IMR-90 (cell line): ENCODE results near the gene ARMH2. TPM values are rescaled to one million over a fixed set of nuclear protein-coding genes. Genes with fewer than 3 reads are reported as not detected.

Source experiments
- ATAC-seq: fragments of 200-7000 bp; cut with Tn5 transposase; 2 replicates; pipeline ENCODE4 v1.9.1; 2020; ENCODE audit warnings: low read depth, mild to moderate bottlenecking, moderate library complexity
- BruUV-seq: library from RNA; stranded (reverse); fragments of 400-500 nt; replicated peaks from 2 replicates; lab custom pipeline; 2021; lab: Mats Ljungman, UMichigan
- CTCF ChIA-PET: fragments of 300-600 bp; formaldehyde crosslinking; extraction: SDS; loops from one replicate; lab custom pipeline; 2021; ENCODE audit warnings: antibody characterized with exemption; lab: Yijun Ruan, JAX
- POLR2A ChIA-PET: fragments of 300-600 bp; sonication (Branson Sonifier 250); formaldehyde crosslinking; loops from one replicate; lab custom pipeline; 2022; ENCODE audit warnings: antibody characterized with exemption; ENCODE audit not compliant: unreplicated experiment; lab: Charles Lee
- DNase-seq: peaks from one replicate; pipeline ENCODE4 v3.0.0; 2013
- H2AFZ ChIP-seq: replicated peaks from 2 replicates; pipeline ENCODE3; 2013; ENCODE audit warnings: low read length, mild to moderate bottlenecking; ENCODE audit not compliant: poor library complexity
- H2AK5ac ChIP-seq: 2 replicates; pipeline ENCODE4 v1.6.1; 2013; ENCODE audit warnings: low read depth, low read length, inconsistent platforms
- H2AK9ac ChIP-seq: replicated peaks from 2 replicates; pipeline ENCODE3; 2013; ENCODE audit warnings: mild to moderate bottlenecking, low read depth, low read length, moderate library complexity; ENCODE audit not compliant: poor library complexity
- H2BK120ac ChIP-seq: 2 replicates; pipeline ENCODE4 v1.6.1; 2013; ENCODE audit warnings: low read depth, low read length, inconsistent platforms
- H2BK15ac ChIP-seq: 3 replicates; pipeline ENCODE4 v1.6.1; 2013; ENCODE audit warnings: low read depth, low read length, inconsistent platforms
- H2BK20ac ChIP-seq: 2 replicates; pipeline ENCODE4 v1.6.1; 2013; ENCODE audit warnings: low read depth, mild to moderate bottlenecking, inconsistent platforms, low read length, moderate library complexity
- H2BK5ac ChIP-seq: 2 replicates; pipeline ENCODE4 v1.6.1; 2013; ENCODE audit warnings: mild to moderate bottlenecking, low read depth, low read length, inconsistent platforms; ENCODE audit not compliant: poor library complexity, severe bottlenecking
- H3K14ac ChIP-seq: replicated peaks from 2 replicates; pipeline ENCODE4 v1.6.1; 2013; ENCODE audit warnings: low read depth, low read length, inconsistent platforms
- H3K18ac ChIP-seq: 2 replicates; pipeline ENCODE4 v1.6.1; 2013; ENCODE audit warnings: low read depth, low read length, control low read depth
- H3K23ac ChIP-seq: 2 replicates; pipeline ENCODE4 v1.6.1; 2013; ENCODE audit warnings: low read depth, low read length, inconsistent platforms
- H3K27ac ChIP-seq: 2 replicates; pipeline ENCODE4 v1.5.1; 2013; ENCODE audit warnings: mild to moderate bottlenecking, control low read depth, low read length; ENCODE audit not compliant: insufficient read depth
- H3K27me3 ChIP-seq: 2 replicates; pipeline ENCODE4 v1.6.1; 2013; ENCODE audit warnings: low read length; ENCODE audit not compliant: control insufficient read depth, insufficient read depth
- H3K36me3 ChIP-seq: 2 replicates; pipeline ENCODE4 v1.6.1; 2013; ENCODE audit warnings: low read length, mixed read lengths; ENCODE audit not compliant: control insufficient read depth, insufficient read depth
- H3K4ac ChIP-seq: 2 replicates; pipeline ENCODE4 v1.6.1; 2013; ENCODE audit warnings: low read depth, low read length, inconsistent platforms
- H3K4me1 ChIP-seq: 2 replicates; pipeline ENCODE4 v1.6.1; 2013; ENCODE audit warnings: low read length, mixed read lengths; ENCODE audit not compliant: control insufficient read depth, insufficient read depth
- H3K4me2 ChIP-seq: 2 replicates; pipeline ENCODE4 v1.6.1; 2013; ENCODE audit warnings: low read depth, mild to moderate bottlenecking, control low read depth, low read length, moderate library complexity
- H3K4me3 ChIP-seq: 2 replicates; pipeline ENCODE4 v1.5.1; 2013; ENCODE audit warnings: low read depth, mild to moderate bottlenecking, control low read depth, low read length, moderate library complexity; ENCODE audit not compliant: insufficient read depth
- H3K56ac ChIP-seq: 2 replicates; pipeline ENCODE4 v1.6.1; 2013; ENCODE audit warnings: low read length, inconsistent platforms; ENCODE audit not compliant: insufficient read depth; ENCODE audit errors: extremely low read depth
- H3K79me1 ChIP-seq, 2 experiments: 2 replicates each; pipeline ENCODE4 v1.6.1; 2013; ENCODE audit warnings: low read length in 2 of 2, inconsistent platforms in 1 of 2, low read depth in 1 of 2
- H3K9ac ChIP-seq: 2 replicates; pipeline ENCODE4 v1.6.1; 2013; ENCODE audit warnings: low read depth, low read length, control low read depth
- H3K9me1 ChIP-seq: 2 replicates; pipeline ENCODE4 v1.6.1; 2013; ENCODE audit warnings: low read length, inconsistent platforms; ENCODE audit not compliant: insufficient read depth
- H3K9me3 ChIP-seq: 2 replicates; pipeline ENCODE4 v1.6.1; 2013; ENCODE audit warnings: low read length; ENCODE audit not compliant: control insufficient read depth, insufficient read depth
- H4K20me1 ChIP-seq: 2 replicates; pipeline ENCODE4 v1.6.1; 2013; ENCODE audit warnings: low read length, inconsistent platforms; ENCODE audit not compliant: insufficient read depth
- H4K5ac ChIP-seq: 2 replicates; pipeline ENCODE4 v1.6.1; 2013; ENCODE audit warnings: mild to moderate bottlenecking, low read depth, low read length, control low read depth
- H4K8ac ChIP-seq, 2 experiments: 2 replicates each; pipeline ENCODE4 v1.6.1; 2013; ENCODE audit warnings: low read depth in 2 of 2, low read length in 2 of 2, control low read depth in 1 of 2, inconsistent platforms in 1 of 2
- H4K91ac ChIP-seq: 2 replicates; pipeline ENCODE4 v1.6.1; 2013; ENCODE audit warnings: low read depth, low read length, inconsistent platforms; ENCODE audit not compliant: insufficient read depth
- BHLHE40 ChIP-seq: fragments of 150-350 bp; IDR thresholded peaks from 2 replicates; pipeline ENCODE4 v1.6.1; 2016; ENCODE audit warnings: mild to moderate bottlenecking, low read depth, low read length
- CHD1 ChIP-seq: IDR thresholded peaks from 2 replicates; pipeline ENCODE4 v1.6.1; 2012; ENCODE audit warnings: low read depth, low read length, improper control_type of control experiment
- ELK1 ChIP-seq: fragments of 150-350 bp; IDR thresholded peaks from 2 replicates; pipeline ENCODE4 v1.6.1; 2016; ENCODE audit warnings: low read depth, mild to moderate bottlenecking, low read length, moderate library complexity, borderline replicate concordance
- FOS ChIP-seq: fragments of 150-350 bp; IDR thresholded peaks from 2 replicates; pipeline ENCODE4 v1.6.1; 2016; ENCODE audit warnings: low read depth, low read length
- MAFK ChIP-seq: IDR thresholded peaks from 2 replicates; pipeline ENCODE4 v1.6.1; 2012; ENCODE audit warnings: low read depth, low read length, improper control_type of control experiment
- MAZ ChIP-seq: IDR thresholded peaks from 2 replicates; pipeline ENCODE4 v1.6.1; 2012; ENCODE audit warnings: low read depth, mild to moderate bottlenecking, low read length, improper control_type of control experiment, moderate library complexity, borderline replicate concordance
- MXI1 ChIP-seq: IDR thresholded peaks from 2 replicates; pipeline ENCODE4 v1.6.1; 2012; ENCODE audit warnings: low read depth, mild to moderate bottlenecking, low read length, moderate library complexity, borderline replicate concordance
- NFE2L2 ChIP-seq: fragments of 150-350 bp; IDR thresholded peaks from 2 replicates; pipeline ENCODE4 v1.6.1; 2016; ENCODE audit warnings: low read depth, mild to moderate bottlenecking, low read length
- POLR2A ChIP-seq: IDR thresholded peaks from 2 replicates; pipeline ENCODE4 v1.6.1; 2012; ENCODE audit warnings: mild to moderate bottlenecking, low read depth, low read length
- RAD21 ChIP-seq: IDR thresholded peaks from 2 replicates; pipeline ENCODE4 v1.6.1; 2012; ENCODE audit warnings: low read length, improper control_type of control experiment
- RFX5 ChIP-seq: IDR thresholded peaks from 2 replicates; pipeline ENCODE4 v1.8.0; 2012; ENCODE audit warnings: low read depth, mild to moderate bottlenecking, low read length, moderate library complexity
- SMC3 ChIP-seq: fragments of 150-350 bp; IDR thresholded peaks from 2 replicates; pipeline ENCODE4 v1.6.1; 2016; ENCODE audit warnings: low read depth, mild to moderate bottlenecking, antibody characterized with exemption, low read length, moderate library complexity
- USF2 ChIP-seq: fragments of 150-350 bp; IDR thresholded peaks from 2 replicates; pipeline ENCODE4 v1.6.1; 2017; ENCODE audit warnings: mild to moderate bottlenecking, antibody characterized with exemption, low read length, low read depth
- WGBS, 2 experiments: methylation state at CpG; one replicate each; pipeline versions ENCODE4 v1.1.5 to v1.1.7; 2013; ENCODE audit warnings: missing lambda C conversion rate in 2 of 2; ENCODE audit not compliant: insufficient read length in 1 of 2; ENCODE audit errors: extremely low coverage in 2 of 2; 5-methylcytosine and 5-hydroxymethylcytosine counted together
- dilution Hi-C: fragments of 300-500 bp; cut with HindIII; formaldehyde crosslinking; loops from one replicate; pipeline ENCODE4 v1.14.3; 2018; ENCODE audit warnings: low sequenced_read_pairs; ENCODE audit not compliant: unreplicated experiment
- in situ Hi-C: fragments of 300-500 bp; cut with MboI; formaldehyde crosslinking; loops from 3 replicates; pipeline ENCODE4 v1.14.3; 2019; ENCODE audit warnings: low sequenced_read_pairs, inconsistent platforms, mixed read lengths
- intact Hi-C: fragments of 100-400 bp; cut with micrococcal nuclease; formaldehyde crosslinking; loops from 2 replicates; pipeline ENCODE4 v1.10.0; 2022
- polyA plus RNA-seq, 3 experiments: library from polyadenylated mRNA; depleted of rRNA; stranded (reverse); fragments of >200 nt; gene quantifications; 2 replicates each; pipeline ENCODE4 v1.2.3, GENCODE V29; 2012; ENCODE audit warnings: low replicate concordance in 1 of 3
- total RNA-seq: library from RNA; depleted of rRNA; stranded (reverse); fragments of >200 nt; gene quantifications from 2 replicates; pipeline ENCODE4 v1.2.3, GENCODE V29; 2012

ARMH2 gene
- total and polyA plus RNA-seq, 2 of the 4 experiments (the other 2 are of a cell fraction) = not detected

GRCh38 chr6:24823185-24823584, 24.5 kb upstream of the ARMH2 start:
- ChIA-PET CTCF (no interaction called here), POLR2A (no interaction called here)
- Histone ChIP-seq H2BK15ac (no peak overlapping the region), H2BK5ac (no peak overlapping the region), H2AK9ac (no peak overlapping the region), H3K23ac (no peak overlapping the region), H4K20me1 (no peaks in the 10 kb centered on the region), H4K5ac (no peak overlapping the region), H3K9me1 (0 out of 2 replicates have a peak, but pooled peaks cover 2% of the 10 kb centered on the region), H4K91ac (no peak overlapping the region), H2AK5ac (no peak overlapping the region), H3K18ac (no peak overlapping the region), H3K36me3 (peaks cover 8% of the 10 kb centered on the region; the same call in 1 of the 2 replicates), H3K14ac (no peak overlapping the region), H3K4me3 (no peak overlapping the region), H3K56ac (no peak overlapping the region), H3K4ac (no peak overlapping the region), H3K4me2 (no peak overlapping the region), H3K27ac (no peak overlapping the region), H3K9ac (no peak overlapping the region), H3K9me3 (no peaks in the 10 kb centered on the region), H2BK20ac (no peak overlapping the region), H3K27me3 (no peaks in the 10 kb centered on the region), H2AFZ (no peak overlapping the region), H3K4me1 (peaks cover 7% of the 10 kb centered on the region), H2BK120ac (no peak overlapping the region), H4K8ac (no peak overlapping the region), H3K79me1 (no peaks in the 10 kb centered on the region)
- no peak for TF ChIP-seq ELK1
- TF ChIP-seq BHLHE40 = no peak
- TF ChIP-seq POLR2A = no peak
- no peak for TF ChIP-seq SMC3
- TF ChIP-seq MAFK = no peak
- no peak for TF ChIP-seq NFE2L2
- TF ChIP-seq CHD1 = no peak
- no peak for TF ChIP-seq RAD21
- no peak for TF ChIP-seq MAZ
- no peak for TF ChIP-seq USF2
- TF ChIP-seq FOS = no peak
- no peak for TF ChIP-seq MXI1
- TF ChIP-seq RFX5 = no peak
- dilution Hi-C loops (no loop called here), intact Hi-C loops (no loop called here), in situ Hi-C loops (no loop called here)
- DNase-seq (no peak), ATAC-seq (no peak)
- WGBS, 2 experiments = no CpG with 5 or more reads among the region's 2 CpGs
- BruUV-seq = no TSS peak
